NCI-H345 (cell line): ENCODE data around the gene SHMT2.

ENCODE experiments used
- DNase-seq: peaks from one replicate; lab custom pipeline; 2025; lab: John Stamatoyannopoulos, UW

Gene SHMT2

GRCh38 chr12:57215065-57215464 is 14.4 kb upstream of the SHMT2 start:
- DNase-seq, result no peak

GRCh38 chr12:57215668-57216013 is 13.9 kb upstream of the SHMT2 start:
- peak; percentile 12 for DNase-seq

GRCh38 chr12:57216014-57216911 is 13.2 kb upstream of the SHMT2 start, which contains the start of gene NXPH4:
TSS of gene NXPH4 (plus strand) at chr12:57216794. CDS start at chr12:57216970, 176 bp downstream.
- peak; percentile 68 for DNase-seq

- DNase-seq, result peak; percentile 26
These were observed 12.3 kb upstream of the SHMT2 start for GRCh38 chr12:57216921-57217879.

- no peak for DNase-seq
These were observed 11.3 kb upstream of the SHMT2 start for GRCh38 chr12:57218030-57218853.

DNA sequence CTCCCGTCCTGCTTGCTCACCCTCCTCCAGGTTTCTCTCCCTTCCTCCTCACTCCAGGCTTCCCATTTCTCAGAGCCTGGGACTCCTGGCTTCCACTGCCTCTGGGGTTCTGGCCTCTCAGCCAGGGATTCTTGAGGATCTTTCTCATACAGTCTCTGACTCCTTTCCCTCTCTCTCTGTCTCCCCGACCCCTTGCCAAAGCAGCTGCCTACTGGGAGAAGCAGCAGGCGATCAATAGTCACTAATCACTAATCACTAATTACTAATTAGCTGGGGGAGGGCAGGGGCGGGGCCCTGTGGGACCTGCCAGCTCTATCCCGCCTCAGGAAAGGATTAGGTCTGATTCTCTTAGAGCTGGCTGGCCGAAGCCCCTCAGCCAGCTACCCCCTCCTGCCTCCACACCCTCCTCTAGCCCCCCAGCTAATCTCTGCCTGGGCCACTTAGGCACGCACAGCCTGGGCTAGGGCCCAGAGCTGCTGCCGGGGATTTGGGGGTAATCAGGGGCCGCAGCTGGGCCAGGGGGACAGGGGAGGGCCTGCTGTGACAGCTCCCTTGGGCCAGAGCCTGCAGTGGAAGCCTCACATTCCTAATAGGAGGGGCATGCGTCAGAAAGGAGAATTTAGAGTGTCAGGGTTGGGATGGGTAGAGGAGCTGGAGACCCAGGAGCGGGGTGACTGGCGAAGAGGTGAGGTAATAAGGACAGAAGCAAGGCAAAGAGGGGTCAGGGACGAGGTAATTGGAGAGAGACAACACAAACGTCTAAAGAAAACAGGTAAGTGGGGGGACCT is 10.1 kb upstream of the SHMT2 start:
- no peak for DNase-seq

GRCh38 chr12:57219993-57220754 is 9.3 kb upstream of the SHMT2 start:
- DNase-seq, result no peak

- no peak for DNase-seq
These were observed 8.7 kb upstream of the SHMT2 start for GRCh38 chr12:57220770-57221168.

GRCh38 chr12:57221169-57221917 is 8.2 kb upstream of the SHMT2 start:
- DNase-seq, result no peak

DNA sequence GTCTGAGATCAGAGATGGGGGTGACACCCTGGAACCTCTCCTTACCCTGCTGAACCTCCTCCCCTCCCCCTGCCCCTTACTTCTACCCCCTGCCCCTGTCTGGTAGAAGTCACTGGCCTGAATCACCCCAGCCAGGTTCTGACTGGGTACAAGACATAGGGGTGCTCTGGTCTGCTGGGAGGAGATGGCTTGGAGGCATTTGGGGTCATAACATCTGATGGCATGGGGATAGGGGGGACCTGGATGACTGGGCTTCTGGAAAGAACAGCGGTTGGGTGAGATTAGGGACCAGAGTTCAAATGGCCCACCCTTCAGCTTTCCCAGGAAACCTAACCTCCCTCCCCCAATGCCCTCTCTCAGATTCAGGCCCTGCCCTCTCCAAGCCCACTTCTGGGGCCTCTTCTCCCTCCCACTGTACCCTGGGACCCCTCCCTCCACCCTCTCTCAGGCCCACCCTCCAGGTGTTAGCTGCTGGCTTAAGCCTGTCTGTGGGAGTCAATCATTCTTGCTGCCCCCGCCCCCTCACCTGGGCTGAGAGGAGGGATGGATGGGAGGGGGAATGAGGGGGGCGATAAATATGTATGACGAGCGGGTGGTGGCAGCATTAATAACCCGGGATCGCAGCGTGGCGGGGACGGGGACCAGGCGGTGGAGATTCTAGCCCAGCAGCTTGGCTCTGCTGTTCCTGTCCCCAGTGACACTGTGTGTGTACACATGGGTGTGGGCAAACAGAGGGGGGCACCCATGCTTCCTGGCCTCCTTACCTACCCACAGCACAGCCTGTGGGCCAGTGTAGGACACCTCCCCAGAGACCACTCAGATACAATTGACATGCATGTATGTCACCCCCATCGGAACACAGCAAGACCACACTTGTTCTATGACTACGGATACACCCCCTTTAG is 7.0 kb upstream of the SHMT2 start:
- no peak for DNase-seq

DNA sequence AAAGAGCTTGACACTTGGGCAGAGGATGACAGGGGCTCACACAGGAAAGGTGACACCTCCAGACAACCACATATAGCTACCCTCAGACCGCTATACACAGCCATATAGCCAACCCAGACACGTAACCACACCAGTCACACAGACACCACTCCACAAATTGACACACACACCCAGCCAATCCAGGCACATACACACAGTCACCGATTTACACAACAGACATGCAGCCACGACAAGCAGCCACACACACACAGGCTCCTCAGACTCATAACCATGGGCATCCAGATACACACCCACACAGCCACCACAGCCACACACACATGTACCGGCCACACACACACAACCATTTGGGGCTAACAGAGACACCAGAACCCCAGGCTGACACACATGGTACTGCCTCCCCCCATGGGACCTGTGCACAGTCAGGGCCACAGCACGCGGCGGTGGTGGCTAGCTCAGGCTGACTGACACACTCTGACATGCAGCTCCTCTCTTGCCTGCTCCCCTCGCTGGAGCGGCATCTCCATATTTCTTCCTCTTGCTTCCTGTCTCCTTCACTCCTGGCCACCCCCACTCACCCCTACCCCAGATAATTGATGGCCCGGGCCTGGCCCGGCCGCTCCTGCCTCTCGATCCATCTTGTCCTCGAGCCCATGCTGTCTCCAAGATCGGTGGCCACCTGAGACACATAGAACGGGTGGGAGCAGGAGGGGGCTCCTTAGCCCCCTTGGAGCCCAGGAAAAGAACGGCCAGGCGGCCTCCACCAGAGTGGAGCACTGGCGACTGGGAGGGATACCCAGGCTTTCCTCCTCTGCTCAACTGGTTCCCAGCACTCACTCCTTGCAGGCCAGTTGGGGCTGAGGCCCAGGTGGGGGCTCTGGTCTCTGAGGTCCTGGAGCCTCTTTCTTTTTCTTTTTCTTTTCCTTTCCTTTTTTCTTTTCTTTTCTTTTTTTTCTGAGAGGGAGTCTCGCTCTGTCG is 6.0 kb upstream of the SHMT2 start:
- DNase-seq, result no peak

DNA sequence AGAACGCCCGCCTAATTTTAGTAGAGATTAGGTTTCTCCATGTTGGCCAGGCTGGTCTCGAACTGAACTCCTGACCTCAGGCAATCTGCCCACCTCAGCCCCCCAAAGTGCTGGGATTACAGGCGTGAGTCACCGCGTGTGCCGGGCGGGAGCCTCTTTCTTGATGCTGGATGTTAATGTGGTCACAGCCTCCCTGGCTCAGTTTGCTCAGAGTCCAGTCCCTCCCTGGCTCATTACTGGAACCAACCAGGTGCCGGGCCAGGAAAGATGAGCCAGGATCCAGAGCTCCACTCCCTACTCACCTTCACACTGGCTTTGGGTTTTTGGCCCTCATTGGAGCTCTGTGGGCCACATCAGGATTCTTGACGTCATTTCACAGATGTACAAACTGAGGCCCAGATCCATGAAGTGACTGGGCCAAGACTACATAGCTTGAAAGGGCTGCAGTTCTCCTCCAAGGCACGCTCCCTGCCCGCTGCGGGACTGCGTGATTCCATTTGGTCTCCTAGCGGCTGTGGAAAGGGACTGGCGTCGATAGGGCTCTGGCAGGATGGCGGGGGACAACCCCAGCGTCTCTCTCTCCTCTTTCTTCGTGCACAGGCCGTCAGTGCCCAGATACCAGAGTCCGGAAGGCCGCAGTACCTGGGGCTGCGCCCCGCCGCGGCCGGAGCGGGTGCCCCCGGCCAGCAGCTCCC is 5.1 kb upstream of the SHMT2 start:
- DNase-seq, result no peak

- DNase-seq, result peak; percentile 76
These were observed 4.4 kb upstream of the SHMT2 start for GRCh38 chr12:57224973-57225679.

DNA sequence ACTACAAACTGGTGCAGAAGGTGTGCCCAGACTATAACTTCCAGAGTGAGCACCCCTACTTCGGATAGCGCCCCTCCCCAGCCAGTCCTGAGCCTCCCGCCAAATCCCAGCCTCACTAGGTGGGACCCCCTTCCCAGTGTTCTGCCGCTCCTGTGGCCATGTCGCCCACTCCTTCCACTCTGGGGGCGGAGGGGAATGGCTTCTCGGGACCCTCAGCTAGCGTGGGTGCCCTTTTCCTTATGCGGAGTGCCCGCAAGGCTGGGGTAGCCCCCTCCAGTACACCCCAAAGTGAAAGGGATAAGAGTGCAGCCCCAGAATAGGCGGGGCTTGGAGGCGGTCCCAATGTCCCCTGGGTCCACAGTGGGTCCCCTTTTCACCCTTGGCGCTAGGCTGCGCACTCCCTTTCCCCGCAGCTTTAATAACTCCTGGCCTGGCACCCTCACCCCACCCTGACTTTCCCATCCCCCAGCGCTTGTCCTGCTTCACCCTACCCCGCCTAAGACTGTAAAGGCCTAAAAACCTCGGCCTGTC is 3.8 kb upstream of the SHMT2 start:
- no peak for DNase-seq

- DNase-seq, result no peak
These were observed 2.8 kb upstream of the SHMT2 start for GRCh38 chr12:57226588-57227314.
